AG09309 (cell line): ENCODE data around the gene LCORL.

Experiments
- DNase-seq: peaks from one replicate; pipeline ENCODE4 v3.0.0-alpha.2; 2010; ENCODE audit warnings: low read depth
- H3K4me3 ChIP-seq: 2 replicates; pipeline ENCODE4 v1.5.1; 2011; ENCODE audit warnings: mild to moderate bottlenecking, low read depth, low read length, moderate library complexity; ENCODE audit not compliant: control insufficient read depth
- TF ChIP-seq, protein P1 (sequence below): IDR thresholded peaks from 2 replicates; pipeline ENCODE4 v1.5.1; 2011; ENCODE audit warnings: mild to moderate bottlenecking, low read depth, low read length, inconsistent platforms; ENCODE audit not compliant: insufficient read depth, control insufficient read depth; ENCODE audit errors: missing control alignments

The LCORL gene

DNA sequence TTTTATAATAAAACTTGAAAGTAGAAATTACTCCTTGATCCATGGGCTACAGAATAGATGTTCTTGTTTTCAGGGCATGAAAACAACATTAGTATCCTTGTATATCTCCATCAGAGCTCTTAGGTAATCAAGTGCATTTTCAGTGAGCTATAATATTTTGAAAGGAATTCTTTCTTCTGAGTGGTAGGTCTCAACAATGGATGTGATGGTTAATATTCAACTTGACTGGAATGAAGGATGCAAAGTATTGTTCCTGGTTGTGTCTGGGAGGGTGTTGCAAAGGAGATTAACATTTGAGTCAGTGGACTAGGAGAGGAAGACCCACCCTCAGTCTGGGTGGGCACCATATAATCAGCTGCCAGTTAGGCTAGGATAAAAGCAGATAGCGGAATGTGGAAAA lies 100.1 kb downstream of the LCORL start:
- H3K4me3 ChIP-seq = no peak overlapping the region
- DNase-seq = no peak
- TF ChIP-seq, protein P1, sequence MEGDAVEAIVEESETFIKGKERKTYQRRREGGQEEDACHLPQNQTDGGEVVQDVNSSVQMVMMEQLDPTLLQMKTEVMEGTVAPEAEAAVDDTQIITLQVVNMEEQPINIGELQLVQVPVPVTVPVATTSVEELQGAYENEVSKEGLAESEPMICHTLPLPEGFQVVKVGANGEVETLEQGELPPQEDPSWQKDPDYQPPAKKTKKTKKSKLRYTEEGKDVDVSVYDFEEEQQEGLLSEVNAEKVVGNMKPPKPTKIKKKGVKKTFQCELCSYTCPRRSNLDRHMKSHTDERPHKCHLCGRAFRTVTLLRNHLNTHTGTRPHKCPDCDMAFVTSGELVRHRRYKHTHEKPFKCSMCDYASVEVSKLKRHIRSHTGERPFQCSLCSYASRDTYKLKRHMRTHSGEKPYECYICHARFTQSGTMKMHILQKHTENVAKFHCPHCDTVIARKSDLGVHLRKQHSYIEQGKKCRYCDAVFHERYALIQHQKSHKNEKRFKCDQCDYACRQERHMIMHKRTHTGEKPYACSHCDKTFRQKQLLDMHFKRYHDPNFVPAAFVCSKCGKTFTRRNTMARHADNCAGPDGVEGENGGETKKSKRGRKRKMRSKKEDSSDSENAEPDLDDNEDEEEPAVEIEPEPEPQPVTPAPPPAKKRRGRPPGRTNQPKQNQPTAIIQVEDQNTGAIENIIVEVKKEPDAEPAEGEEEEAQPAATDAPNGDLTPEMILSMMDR = no peak

DNA sequence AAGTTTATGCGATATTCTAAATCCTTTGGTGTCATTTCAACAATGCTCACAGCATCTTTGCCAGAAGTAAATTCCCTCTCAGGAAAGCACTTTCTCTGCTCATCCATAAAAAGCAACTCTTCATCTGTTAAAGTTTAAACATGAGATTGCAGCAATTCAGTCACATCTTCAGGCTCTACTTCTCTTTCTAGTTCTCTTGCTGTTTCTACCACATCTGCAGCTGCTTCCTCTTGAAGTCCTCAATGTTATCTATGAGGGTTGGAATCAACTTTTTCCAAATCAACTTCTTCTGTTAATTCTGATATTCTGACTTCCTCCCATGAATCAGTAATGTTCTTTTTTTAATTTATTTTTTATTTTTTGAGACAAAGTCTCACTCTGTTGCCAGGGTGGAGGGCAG lies 100.9 kb downstream of the LCORL start:
- no peak for DNase-seq
- TF ChIP-seq, protein P1 = no peak
- no peak overlapping the region for H3K4me3 ChIP-seq

DNA sequence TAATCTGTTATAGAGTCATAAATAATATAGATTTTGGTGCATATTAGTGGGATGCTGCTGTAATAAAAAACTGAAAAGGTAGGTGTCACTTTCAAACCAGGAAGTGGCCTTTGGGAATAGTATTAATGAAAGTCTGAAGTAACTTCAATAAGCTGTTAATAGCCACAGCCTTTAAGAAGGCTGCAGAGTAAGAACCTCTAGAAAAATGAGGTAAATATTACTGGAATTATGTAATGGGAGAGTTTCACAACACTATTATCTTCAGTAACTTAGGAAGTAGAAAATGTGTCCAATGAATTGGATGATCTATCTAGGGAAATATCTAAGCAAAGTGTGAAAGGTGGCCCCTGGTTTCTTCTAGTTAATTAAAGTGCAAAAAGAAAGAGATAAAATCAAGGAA lies 106.1 kb downstream of the LCORL start:
- no peak overlapping the region for H3K4me3 ChIP-seq
- TF ChIP-seq, protein P1 = no peak
- no peak for DNase-seq

DNA sequence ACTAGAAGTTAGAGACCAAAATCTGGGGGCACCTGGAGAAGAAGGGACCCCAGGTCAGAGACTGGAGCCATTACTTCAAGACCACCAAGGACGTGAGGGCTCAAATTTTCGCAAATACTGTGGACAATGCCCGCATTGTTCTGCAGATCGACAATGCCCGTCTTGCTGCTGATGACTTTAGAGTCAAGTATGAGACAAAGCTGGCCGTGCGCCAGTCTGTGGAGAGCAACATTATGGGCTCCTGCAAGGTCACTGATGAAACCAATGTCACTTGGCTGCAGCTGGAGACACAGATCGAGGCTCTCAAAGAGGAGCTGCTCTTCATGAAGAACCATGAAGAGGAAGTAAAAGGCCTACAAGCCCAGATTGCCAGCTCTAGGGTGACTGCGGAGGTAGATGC lies 109.5 kb downstream of the LCORL start:
- no peak for DNase-seq
- no peak overlapping the region for H3K4me3 ChIP-seq
- TF ChIP-seq, protein P1 = no peak

GRCh38 chr4:17911608-17912007 lies 109.9 kb downstream of the LCORL start:
- H3K4me3 ChIP-seq = no peak overlapping the region
- TF ChIP-seq, protein P1 = no peak
- no peak for DNase-seq

DNA sequence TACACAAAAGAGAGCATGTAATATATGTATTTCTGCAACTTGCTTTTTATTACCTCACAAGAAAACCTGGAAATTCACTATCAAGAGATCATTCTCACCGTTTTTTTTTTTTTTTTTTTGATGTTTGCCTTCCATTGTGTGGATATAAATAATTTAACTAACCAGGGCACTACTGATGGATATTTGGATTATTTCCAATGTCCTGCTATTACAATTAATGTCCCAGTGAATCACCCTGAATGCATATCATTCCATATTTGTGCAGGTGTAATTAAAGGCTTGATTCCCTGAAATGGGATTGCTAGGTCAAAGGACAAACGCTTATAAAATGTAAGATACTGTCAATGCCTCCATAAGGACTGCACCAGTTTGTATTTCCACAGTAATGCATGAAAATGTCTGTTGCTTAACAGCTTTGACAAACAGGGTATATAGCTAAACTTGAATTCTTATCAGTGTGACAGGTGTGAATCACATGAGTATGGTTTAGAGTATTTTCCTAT lies 123.0 kb downstream of the LCORL start:
- TF ChIP-seq, protein P1 = no peak
- no peak overlapping the region for H3K4me3 ChIP-seq
- no peak for DNase-seq

DNA sequence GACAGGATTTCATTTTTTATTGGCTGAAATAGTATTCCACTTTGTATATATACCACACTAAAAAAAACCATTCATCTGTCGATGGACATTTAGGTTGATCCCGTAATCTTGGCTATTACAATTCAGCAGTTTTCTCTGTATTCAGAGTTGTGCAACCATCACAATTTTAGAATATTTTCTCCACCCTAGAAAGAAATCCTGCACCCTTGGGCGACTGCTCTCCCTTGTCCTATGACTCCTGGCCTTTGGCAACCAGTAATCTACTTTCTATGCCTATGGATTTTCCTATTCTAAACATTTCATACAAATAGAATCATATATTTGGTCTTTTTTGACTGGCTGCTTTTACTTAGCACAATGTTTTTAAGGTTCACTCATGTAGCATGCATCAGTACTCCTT lies 126.1 kb downstream of the LCORL start:
- TF ChIP-seq, protein P1 = no peak
- DNase-seq = no peak
- H3K4me3 ChIP-seq = no peak overlapping the region
